PFSK-1 (cell line): ENCODE measurements around the gene P2RY12.

Experiments used
- FOXP2 ChIP-seq: optimal IDR thresholded peaks from 2 replicates; pipeline ENCODE3; 2011; ENCODE audit warnings: borderline replicate concordance, control low read depth, inconsistent platforms; ENCODE audit not compliant: insufficient read depth; ENCODE audit errors: extremely low read length, extremely low read depth
- POLR2AphosphoS5 ChIP-seq: IDR thresholded peaks from 2 replicates; pipeline ENCODE4 v1.6.1; 2012; ENCODE audit warnings: low read depth, mild to moderate bottlenecking, control low read depth, low read length, moderate library complexity
- REST ChIP-seq, 2 experiments: IDR thresholded peaks; 2 replicates each; pipeline versions ENCODE4 v1.6.1 to v1.8.0; 2011 to 2012; ENCODE audit warnings: low read depth in 2 of 2, low read length in 2 of 2, control low read depth in 1 of 2, inconsistent platforms in 1 of 2, mild to moderate bottlenecking in 1 of 2, moderate library complexity in 1 of 2; ENCODE audit not compliant: insufficient read depth in 1 of 2
- SIN3A ChIP-seq: IDR thresholded peaks from 2 replicates; pipeline ENCODE4 v1.6.1; 2012; ENCODE audit warnings: mild to moderate bottlenecking, low read length, moderate library complexity, borderline replicate concordance; ENCODE audit not compliant: insufficient read depth
- TAF1 ChIP-seq: IDR thresholded peaks from 2 replicates; pipeline ENCODE4 v1.6.1; 2012; ENCODE audit warnings: low read length, control low read depth, borderline replicate concordance; ENCODE audit not compliant: insufficient read depth

P2RY12 gene

DNA sequence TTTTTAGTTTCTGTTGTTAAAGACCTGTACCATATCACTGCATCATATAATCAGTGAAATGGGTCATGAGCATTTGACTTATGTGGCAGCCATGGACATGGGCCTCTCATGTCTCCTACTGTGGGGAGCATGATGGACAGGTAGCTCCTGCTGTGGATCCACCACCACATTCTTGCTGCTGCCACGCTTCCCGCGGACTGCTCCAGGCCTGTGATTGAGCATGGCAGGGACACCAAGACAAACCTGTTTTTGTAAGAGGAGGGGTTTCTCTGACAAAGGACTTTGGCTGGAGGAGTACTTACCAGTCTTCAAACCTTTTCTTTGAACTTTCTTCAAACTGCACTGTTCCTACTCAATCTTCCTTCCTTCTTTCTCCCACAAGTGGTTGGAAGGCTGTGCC, 88.3 kb downstream of the P2RY12 start:
- TF ChIP-seq POLR2AphosphoS5 = no peak
- TF ChIP-seq SIN3A = no peak
- no peak for TF ChIP-seq FOXP2
- no peak for TF ChIP-seq TAF1
- TF ChIP-seq REST (IDR thresholded peaks at IDR 0.05; ENCODE audit: insufficient read depth in 1 of 2, low read depth in 2 of 2, low read length in 2 of 2) = no peak

DNA sequence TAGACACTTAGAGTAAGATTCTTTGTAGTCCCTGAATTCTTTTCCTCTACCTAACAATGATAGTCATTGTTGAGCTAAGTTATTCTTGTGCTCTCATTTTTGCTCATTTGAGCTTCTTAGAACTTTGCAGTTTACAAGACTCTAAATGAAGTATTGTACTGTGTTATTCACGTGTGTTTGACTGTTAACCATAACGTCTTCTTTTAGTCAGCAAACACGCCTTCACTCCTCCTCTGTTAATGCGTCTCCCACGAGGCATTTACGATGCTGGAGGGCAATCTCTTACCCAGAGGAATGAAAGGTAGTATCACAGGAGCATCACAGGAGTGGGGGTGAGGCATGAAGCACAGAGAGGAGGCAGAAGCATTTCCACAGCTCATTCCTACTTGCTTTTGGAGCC, 91.4 kb downstream of the P2RY12 start:
- TF ChIP-seq TAF1 (no peak), REST (IDR thresholded peaks at IDR 0.05; ENCODE audit: insufficient read depth in 1 of 2, low read depth in 2 of 2, low read length in 2 of 2) (no peak), SIN3A (no peak), POLR2AphosphoS5 (no peak), FOXP2 (no peak)

- TF ChIP-seq POLR2AphosphoS5 = no peak
Observed at GRCh38 chr3:151290673-151291072, 93.9 kb downstream of the P2RY12 start.

DNA sequence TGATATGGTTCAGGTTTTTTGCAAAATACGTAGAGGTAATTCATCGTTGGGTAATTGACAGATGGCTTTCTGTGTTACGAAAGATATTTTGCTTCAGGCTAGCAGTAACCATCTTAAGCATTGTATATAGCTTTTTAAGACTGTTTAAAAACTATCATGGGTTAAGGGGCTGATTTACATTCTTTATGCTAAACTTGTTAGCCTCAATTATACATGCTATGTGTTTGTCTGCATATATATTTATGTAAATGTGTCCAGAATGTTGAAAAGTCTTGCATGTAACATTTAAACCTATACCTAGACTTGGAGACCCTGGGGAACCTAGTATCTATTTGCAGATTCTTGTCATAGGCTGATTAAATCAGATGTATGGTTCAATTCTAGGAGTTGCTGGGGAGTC, 95.1 kb downstream of the P2RY12 start:
- TF ChIP-seq FOXP2 = no peak
- TF ChIP-seq TAF1 = no peak
- TF ChIP-seq REST (IDR thresholded peaks at IDR 0.05; ENCODE audit: insufficient read depth in 1 of 2, low read depth in 2 of 2, low read length in 2 of 2) = no peak
- no peak for TF ChIP-seq POLR2AphosphoS5
